ENCODE results near the gene LHX6. TPM values are rescaled to one million over a fixed set of nuclear protein-coding genes. Genes with fewer than 3 reads are reported as not detected.

The LHX6 gene
- total RNA-seq, 1 experiment from 2014 or later: 1.8 TPM

GRCh38 chr9:122192261-122192875 is 36.4 kb downstream of the LHX6 start:
- H3K4ac ChIP-seq (ENCODE audit: low read depth, low read length): no peak overlapping the region
- H2AK5ac ChIP-seq (ENCODE audit: insufficient read length, low read length): no peak overlapping the region
- no peaks in the 10 kb centered on the region for H4K20me1 ChIP-seq (ENCODE audit: control insufficient read depth, insufficient read depth, insufficient read length)
- H3K56ac ChIP-seq (ENCODE audit: insufficient read length, low read depth, low read length): no peak overlapping the region
- H3K9me3 ChIP-seq (ENCODE audit: control insufficient read depth, low read depth, low read length): no peaks in the 10 kb centered on the region
- no peak overlapping the region for H2AFZ ChIP-seq (ENCODE audit: low read length)
- H3K79me2 ChIP-seq (ENCODE audit: insufficient read depth, low read length): no peaks in the 10 kb centered on the region
- no peak overlapping the region for H3K9ac ChIP-seq (ENCODE audit: extremely low read depth, insufficient read length, low read length)
- DNase-seq: no peak
- H3K23ac ChIP-seq (ENCODE audit: insufficient read length, low read depth, low read length): no peak overlapping the region
- Mint-ChIP-seq H3K36me3 (ENCODE audit: insufficient read depth in 1 of 3, low read depth in 3 of 3) (no peaks in the 10 kb centered on the region; a peak in 1 of 7 replicates), H3K27me3 (ENCODE audit: low read depth) (peaks cover 5% of the 10 kb centered on the region; the same call in 1 of the 2 replicates), H3K9me3 (no peaks in the 10 kb centered on the region), H3K4me1 (peaks cover 19 to 21% of the 10 kb centered on the region in 2 experiments), H3K27ac (no peak overlapping the region), H3K4me3 (no peak overlapping the region)
- no peak overlapping the region for H4K91ac ChIP-seq (ENCODE audit: insufficient read length, low read depth, low read length)
- no peak overlapping the region for H3K4me2 ChIP-seq (ENCODE audit: insufficient read depth, insufficient read length, low read length)
- no peak overlapping the region for H2BK20ac ChIP-seq (ENCODE audit: low read depth, low read length, poor library complexity, severe bottlenecking)
- H4K8ac ChIP-seq (replicated peaks; ENCODE audit: insufficient read length, low read depth, low read length): no peak overlapping the region
- H3K27me3 ChIP-seq (ENCODE audit: insufficient read depth, low read length): no peaks in the 10 kb centered on the region
- H3K27ac ChIP-seq (ENCODE audit: insufficient read length, low read depth, low read length): no peak overlapping the region
- no peak for TF ChIP-seq CTCF (conservative IDR thresholded peaks at IDR 0.05)
- no peaks in the 10 kb centered on the region for H3K79me1 ChIP-seq (ENCODE audit: insufficient read depth, low read depth, low read length, poor library complexity, severe bottlenecking)
- no peak overlapping the region for H4K5ac ChIP-seq (ENCODE audit: insufficient read length, low read depth, low read length)
- H3T11ph ChIP-seq (ENCODE audit: low read length): no peak overlapping the region
- WGBS (ENCODE audit: extremely low coverage, insufficient read length, low lambda C conversion rate): no CpG with 5 or more reads among the region's 5 CpGs
- no peak overlapping the region for H2BK5ac ChIP-seq (ENCODE audit: insufficient read length, low read length)
- no peak overlapping the region for H2BK120ac ChIP-seq (ENCODE audit: low read depth, low read length, poor library complexity, severe bottlenecking)
- no peak overlapping the region for H2BK12ac ChIP-seq (ENCODE audit: insufficient read length, low read depth, low read length)
- no peaks in the 10 kb centered on the region for H3K23me2 ChIP-seq (ENCODE audit: insufficient read length, low read depth, low read length, poor library complexity, severe bottlenecking)
- H3K18ac ChIP-seq (ENCODE audit: insufficient read length, low read depth, low read length): no peak overlapping the region
- no peaks in the 10 kb centered on the region for H3K4me1 ChIP-seq (ENCODE audit: insufficient read depth, low read length)
- no peak overlapping the region for H2BK15ac ChIP-seq (ENCODE audit: low read depth, low read length)
- H3K14ac ChIP-seq (ENCODE audit: insufficient read depth, low read length): no peak overlapping the region

Measured in H9 (cell line).